ENCODE results near the gene METTL1. TPM values are rescaled to one million over a fixed set of nuclear protein-coding genes. Genes with fewer than 3 reads are reported as not detected.

The METTL1 gene
- total and polyA plus RNA-seq, 9 of the 15 experiments (the other 6 are each of a cell fraction or from before 2014, with no cell fraction given), result 12.6 to 65.9 (median 39.2) TPM

DNA sequence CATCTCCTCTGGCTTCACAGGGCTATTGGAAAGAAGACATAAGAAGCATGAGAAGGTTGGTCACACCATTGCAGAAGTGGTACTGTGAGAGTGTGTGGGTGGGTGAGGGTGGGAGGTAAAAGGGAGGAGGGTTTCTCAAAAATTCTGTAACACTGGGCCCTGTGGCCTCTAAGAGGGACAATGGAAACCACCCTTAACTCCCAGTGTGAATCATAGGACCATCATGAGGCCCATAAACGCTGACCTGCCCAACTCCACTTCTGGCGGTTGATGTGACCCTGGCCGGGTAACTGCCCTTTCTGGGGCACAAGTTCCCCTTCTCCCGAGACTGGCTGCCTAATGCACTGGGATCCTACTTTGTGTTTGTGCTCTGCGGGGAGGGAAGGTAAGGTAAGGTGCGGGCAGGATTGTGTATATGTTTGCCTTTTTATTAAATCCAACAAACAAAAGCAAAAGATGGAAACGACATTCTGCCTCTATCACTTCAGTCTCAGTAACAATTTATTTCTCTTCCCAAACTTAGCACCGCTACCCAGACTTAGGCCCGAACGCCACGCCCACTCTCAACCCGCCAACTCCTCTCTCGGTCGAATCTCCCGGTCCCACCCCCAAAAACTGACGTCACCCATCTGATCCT, 551 bp downstream of the METTL1 start (continued):
- TF ChIP-seq, protein P1, sequence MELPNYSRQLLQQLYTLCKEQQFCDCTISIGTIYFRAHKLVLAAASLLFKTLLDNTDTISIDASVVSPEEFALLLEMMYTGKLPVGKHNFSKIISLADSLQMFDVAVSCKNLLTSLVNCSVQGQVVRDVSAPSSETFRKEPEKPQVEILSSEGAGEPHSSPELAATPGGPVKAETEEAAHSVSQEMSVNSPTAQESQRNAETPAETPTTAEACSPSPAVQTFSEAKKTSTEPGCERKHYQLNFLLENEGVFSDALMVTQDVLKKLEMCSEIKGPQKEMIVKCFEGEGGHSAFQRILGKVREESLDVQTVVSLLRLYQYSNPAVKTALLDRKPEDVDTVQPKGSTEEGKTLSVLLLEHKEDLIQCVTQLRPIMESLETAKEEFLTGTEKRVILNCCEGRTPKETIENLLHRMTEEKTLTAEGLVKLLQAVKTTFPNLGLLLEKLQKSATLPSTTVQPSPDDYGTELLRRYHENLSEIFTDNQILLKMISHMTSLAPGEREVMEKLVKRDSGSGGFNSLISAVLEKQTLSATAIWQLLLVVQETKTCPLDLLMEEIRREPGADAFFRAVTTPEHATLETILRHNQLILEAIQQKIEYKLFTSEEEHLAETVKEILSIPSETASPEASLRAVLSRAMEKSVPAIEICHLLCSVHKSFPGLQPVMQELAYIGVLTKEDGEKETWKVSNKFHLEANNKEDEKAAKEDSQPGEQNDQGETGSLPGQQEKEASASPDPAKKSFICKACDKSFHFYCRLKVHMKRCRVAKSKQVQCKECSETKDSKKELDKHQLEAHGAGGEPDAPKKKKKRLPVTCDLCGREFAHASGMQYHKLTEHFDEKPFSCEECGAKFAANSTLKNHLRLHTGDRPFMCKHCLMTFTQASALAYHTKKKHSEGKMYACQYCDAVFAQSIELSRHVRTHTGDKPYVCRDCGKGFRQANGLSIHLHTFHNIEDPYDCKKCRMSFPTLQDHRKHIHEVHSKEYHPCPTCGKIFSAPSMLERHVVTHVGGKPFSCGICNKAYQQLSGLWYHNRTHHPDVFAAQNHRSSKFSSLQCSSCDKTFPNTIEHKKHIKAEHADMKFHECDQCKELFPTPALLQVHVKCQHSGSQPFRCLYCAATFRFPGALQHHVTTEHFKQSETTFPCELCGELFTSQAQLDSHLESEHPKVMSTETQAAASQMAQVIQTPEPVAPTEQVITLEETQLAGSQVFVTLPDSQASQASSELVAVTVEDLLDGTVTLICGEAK (IDR thresholded peaks at IDR 0.05), result 0 out of 2 replicates have a peak, but pooled peaks have one; percentile 4
- TF ChIP-seq, protein P1 (CRISPR knock-in tag; IDR thresholded peaks at IDR 0.05), result peak; percentile 33; the same call in 1 of the 2 replicates
- TF ChIP-seq ARNT (IDR thresholded peaks at IDR 0.05) (0 out of 4 replicates have a peak, but pooled peaks of 1 of the 2 experiments have one; percentile 43), SMARCB1 (IDR thresholded peaks at IDR 0.05; ENCODE audit: insufficient read length, low read depth) (no peak)
- TF ChIP-seq, protein P2, sequence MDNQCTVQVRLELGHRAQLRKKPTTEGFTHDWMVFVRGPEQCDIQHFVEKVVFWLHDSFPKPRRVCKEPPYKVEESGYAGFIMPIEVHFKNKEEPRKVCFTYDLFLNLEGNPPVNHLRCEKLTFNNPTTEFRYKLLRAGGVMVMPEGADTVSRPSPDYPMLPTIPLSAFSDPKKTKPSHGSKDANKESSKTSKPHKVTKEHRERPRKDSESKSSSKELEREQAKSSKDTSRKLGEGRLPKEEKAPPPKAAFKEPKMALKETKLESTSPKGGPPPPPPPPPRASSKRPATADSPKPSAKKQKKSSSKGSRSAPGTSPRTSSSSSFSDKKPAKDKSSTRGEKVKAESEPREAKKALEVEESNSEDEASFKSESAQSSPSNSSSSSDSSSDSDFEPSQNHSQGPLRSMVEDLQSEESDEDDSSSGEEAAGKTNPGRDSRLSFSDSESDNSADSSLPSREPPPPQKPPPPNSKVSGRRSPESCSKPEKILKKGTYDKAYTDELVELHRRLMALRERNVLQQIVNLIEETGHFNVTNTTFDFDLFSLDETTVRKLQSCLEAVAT (IDR thresholded peaks at IDR 0.05), result peak in 1 of 2 experiments; percentile 15; a peak in 1 of 4 replicates

All from K562 (cell line).